CD14-positive monocyte (primary cell): ENCODE results near the gene SCAMP5. TPM values are rescaled to one million over a fixed set of nuclear protein-coding genes. Genes with fewer than 3 reads are reported as not detected.

Source experiments
- DNase-seq, 3 donors: peaks; one replicate each; pipeline ENCODE4 v3.0.0-alpha.2; 2011 to 2022
- H2AFZ ChIP-seq: 2 replicates; pipeline ENCODE4 v1.6.0; 2012; ENCODE audit warnings: mild to moderate bottlenecking, low read depth, low read length, inconsistent platforms; ENCODE audit not compliant: insufficient read depth, poor library complexity, severe bottlenecking
- H3K27ac ChIP-seq, 2 donors: 1 replicate in 1 of 2; 2 replicates in 1 of 2; pipeline ENCODE4 v1.5.1; 2012 to 2013; ENCODE audit warnings: low read length in 2 of 2, control low read depth in 1 of 2, inconsistent platforms in 1 of 2, low read depth in 1 of 2, mild to moderate bottlenecking in 1 of 2
- H3K27me3 ChIP-seq, 2 donors: one replicate each; pipeline versions ENCODE4 v1.6.0 to v1.6.1; 2011 to 2013; ENCODE audit warnings: low read length in 2 of 2; ENCODE audit not compliant: control insufficient read depth in 2 of 2, insufficient read depth in 2 of 2
- H3K36me3 ChIP-seq, 2 donors: replicated peaks in 1 of 2; 1 replicate in 1 of 2; 2 replicates in 1 of 2; pipeline versions ENCODE4 v1.5.1 to v1.6.1; 2012 to 2013; ENCODE audit warnings: low read length in 2 of 2, control low read depth in 1 of 2, inconsistent platforms in 1 of 2, mild to moderate bottlenecking in 1 of 2; ENCODE audit not compliant: insufficient read depth in 2 of 2, control insufficient read depth in 1 of 2
- H3K4me1 ChIP-seq, 2 donors: 1 replicate in 1 of 2; 2 replicates in 1 of 2; pipeline versions ENCODE4 v1.5.1 to v1.6.1; 2012 to 2013; ENCODE audit warnings: low read length in 2 of 2, control low read depth in 1 of 2, inconsistent platforms in 1 of 2, mild to moderate bottlenecking in 1 of 2, moderate library complexity in 1 of 2; ENCODE audit not compliant: insufficient read depth in 2 of 2, control insufficient read depth in 1 of 2
- H3K4me2 ChIP-seq: replicated peaks from 2 replicates; pipeline ENCODE3; 2012; ENCODE audit warnings: low read length, moderate library complexity, mild to moderate bottlenecking; ENCODE audit not compliant: poor library complexity, severe bottlenecking; ENCODE audit errors: extremely low read depth
- H3K4me3 ChIP-seq, 3 experiments: fragments of 200-600 bp in 1 of 3; sonication (generic) in 1 of 3; replicated peaks in 1 of 3; 1 replicate in 2 of 3; 2 replicates in 1 of 3; pipeline ENCODE4 v1.5.1; 2011 to 2013; ENCODE audit warnings: low read length in 3 of 3, mild to moderate bottlenecking in 3 of 3, control low read depth in 2 of 3, low read depth in 2 of 3, inconsistent platforms in 1 of 3, moderate library complexity in 1 of 3
- H3K79me2 ChIP-seq: 2 replicates; pipeline ENCODE4 v1.6.0; 2012; ENCODE audit warnings: mild to moderate bottlenecking, control low read depth, inconsistent platforms, low read length, moderate library complexity; ENCODE audit not compliant: insufficient read depth
- H3K9ac ChIP-seq: 2 replicates; pipeline ENCODE4 v1.6.0; 2017; ENCODE audit warnings: low read length, mild to moderate bottlenecking; ENCODE audit not compliant: insufficient read depth, poor library complexity, severe bottlenecking
- H3K9me3 ChIP-seq, 2 donors: replicated peaks in 1 of 2; 1 replicate in 1 of 2; 2 replicates in 1 of 2; pipeline versions ENCODE4 v1.5.1 to v1.6.1; 2012 to 2013; ENCODE audit warnings: low read length in 2 of 2, control low read depth in 1 of 2; ENCODE audit not compliant: control insufficient read depth in 1 of 2, insufficient read depth in 1 of 2
- H4K20me1 ChIP-seq: 2 replicates; pipeline ENCODE4 v1.6.0; 2012; ENCODE audit warnings: mild to moderate bottlenecking, low read length, control low read depth, moderate library complexity; ENCODE audit not compliant: insufficient read depth
- H3K27ac Mint-ChIP-seq, 7 donors: one replicate each; pipeline ENCODE4 v1.8.0; 2020; ENCODE audit warnings: mild to moderate bottlenecking in 7 of 7, mixed read lengths in 7 of 7, moderate library complexity in 6 of 7, inconsistent platforms in 2 of 7
- H3K27me3 Mint-ChIP-seq, 3 donors: one replicate each; pipeline ENCODE4 v1.8.0; 2021 to 2022; ENCODE audit warnings: low read depth in 3 of 3, mild to moderate bottlenecking in 3 of 3, mixed read lengths in 3 of 3, moderate library complexity in 3 of 3, inconsistent platforms in 1 of 3
- H3K36me3 Mint-ChIP-seq, 2 donors: one replicate each; pipeline ENCODE4 v1.8.0; 2020; ENCODE audit warnings: mixed read lengths in 2 of 2, inconsistent platforms in 1 of 2, mild to moderate bottlenecking in 1 of 2
- H3K4me1 Mint-ChIP-seq: one replicate; pipeline ENCODE4 v1.8.0; 2020; ENCODE audit warnings: mild to moderate bottlenecking, mixed read lengths
- H3K4me3 Mint-ChIP-seq, 2 donors: one replicate each; pipeline ENCODE4 v1.8.0; 2020; ENCODE audit warnings: mild to moderate bottlenecking in 2 of 2, mixed read lengths in 2 of 2, moderate library complexity in 1 of 2
- H3K9me3 Mint-ChIP-seq, 7 donors: one replicate each; pipeline ENCODE4 v1.8.0; 2020 to 2022; ENCODE audit warnings: mixed read lengths in 7 of 7, mild to moderate bottlenecking in 6 of 7, moderate library complexity in 6 of 7, inconsistent platforms in 2 of 7
- CTCF ChIP-seq: fragments of 200-600 bp; IDR thresholded peaks from one replicate; pipeline ENCODE4 v1.8.0; 2022; ENCODE audit warnings: antibody characterized with exemption, mild to moderate bottlenecking
- WGBS: methylation state at CpG from one replicate; pipeline ENCODE4 v1.1.5; 2013; ENCODE audit warnings: missing lambda C conversion rate; ENCODE audit not compliant: insufficient coverage; 5-methylcytosine and 5-hydroxymethylcytosine counted together
- intact Hi-C, 2 donors: fragments of 100-400 bp; cut with micrococcal nuclease; formaldehyde crosslinking; loops; one replicate each; pipeline versions ENCODE4 v1.15.0 to v1.15.1; 2023
- polyA plus RNA-seq, 3 donors: library from polyadenylated mRNA; depleted of rRNA in 1 of 3; unstranded in 2 of 3; stranded (reverse) in 1 of 3; fragments of 300-500 nt in 2 of 3; fragments of >200 nt in 1 of 3; fragmentation: Illumina TruSeq in 2 of 3; gene quantifications; 1 replicate in 2 of 3; 2 replicates in 1 of 3; pipeline ENCODE4 v1.2.3, GENCODE V29; 2012 to 2021

Gene SCAMP5
- polyA plus RNA-seq, 3 donors: 0.08 to 0.32 TPM; not detected in 1

GRCh38 chr15:74955796-74956647 lies 39.3 kb upstream of the SCAMP5 start:
- Histone ChIP-seq H3K27me3 (peaks cover 35 to 46% of the 10 kb centered on the region in 2 donors), H4K20me1 (peaks cover 17% of the 10 kb centered on the region), H3K4me1 (peaks cover 40 to 50% of the 10 kb centered on the region in 2 donors), H3K4me2 (peak overlapping the region; percentile 99), H3K4me3 (peak overlapping the region in 2 of 3 experiments; percentile 33 to 83), H3K27ac (no peak overlapping the region), H3K9me3 (peaks cover 0 to 11% of the 10 kb centered on the region in 2 donors), H2AFZ (peak overlapping the region; percentile 94), H3K36me3 (no peaks in the 10 kb centered on the region), H3K9ac (peak overlapping the region; percentile 49), H3K79me2 (peaks cover 4% of the 10 kb centered on the region)
- peaks cover 0 to 19% (median 8%) of the 10 kb centered on the region in 7 donors for H3K9me3 Mint-ChIP-seq
- H3K27me3 Mint-ChIP-seq: peaks cover 45 to 58% (median 56%) of the 10 kb centered on the region in 3 donors
- peak overlapping the region; percentile 62 to 76 for H3K4me3 Mint-ChIP-seq
- 24% methylated on average over 88 of the region's 88 CpGs for WGBS
- peak; percentile 67 to 77 (median 67) for DNase-seq
- intact Hi-C loops: loop anchor here in 1 of 2 donors (2.0 to 5.0 kb wide), 2 partner anchors 66 to 249 kb away; partner anchors contain the start of gene PPCDC
- H3K4me1 Mint-ChIP-seq: peaks cover 42% of the 10 kb centered on the region
- peaks cover 6 to 8% of the 10 kb centered on the region in 2 donors for H3K36me3 Mint-ChIP-seq
- peak; percentile 55 for TF ChIP-seq CTCF
- no peak overlapping the region for H3K27ac Mint-ChIP-seq

DNA sequence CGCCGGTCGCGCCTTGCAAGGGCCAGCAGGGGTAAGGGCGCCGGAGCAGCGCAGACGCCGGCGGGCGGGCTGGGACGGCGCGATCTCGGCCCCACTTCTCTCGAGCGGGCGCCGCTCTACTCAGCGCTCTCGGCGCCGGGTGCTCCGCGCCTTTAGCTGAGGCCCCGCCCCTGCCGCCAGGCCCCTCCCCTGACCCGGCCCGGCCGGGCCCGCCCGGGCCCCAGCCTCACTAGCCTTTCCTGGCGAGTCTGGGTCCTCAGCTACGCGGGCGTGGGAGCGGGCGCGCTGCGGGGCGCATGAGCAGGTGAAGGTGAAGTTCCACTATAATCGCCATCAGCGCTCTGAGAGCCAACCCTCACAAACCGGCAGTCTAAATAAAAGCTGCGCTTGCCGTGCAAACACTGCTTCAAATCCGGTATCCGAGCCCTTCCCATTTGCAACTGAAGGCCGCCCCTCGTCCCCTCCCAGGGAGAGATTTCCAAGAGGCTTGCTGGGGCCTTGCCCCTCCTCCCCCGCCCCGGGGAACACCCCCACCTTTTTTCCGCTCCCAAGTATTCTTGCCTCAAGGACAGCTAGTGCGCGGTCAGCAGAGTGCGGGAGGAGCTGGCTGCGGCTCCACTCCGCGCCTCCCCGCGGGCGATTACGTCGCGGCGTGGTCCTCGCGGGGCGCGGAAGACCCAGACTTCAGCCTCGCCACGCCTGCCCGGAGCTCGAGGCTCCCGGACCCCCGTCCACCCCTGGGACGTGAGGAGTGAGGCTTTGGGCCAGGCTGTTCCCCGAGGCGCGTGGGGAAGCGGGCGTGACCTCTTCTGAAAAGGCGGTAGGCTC lies 38.5 kb upstream of the SCAMP5 start, which contains the start of gene RPP25:
RPP25 (minus strand) TSS at position 125 of the 828 bp plus-strand sequence. CDS start 189 bp downstream, outside the sequence.
- Histone ChIP-seq H3K4me3 (peak within 1 kb of the TSS; percentile 33 to 83 (median 50)), H3K4me1 (peaks cover 40 to 50% of the 10 kb centered on the region in 2 donors), H3K79me2 (peaks cover 4% of the 10 kb centered on the region), H3K27me3 (peaks cover 41 to 54% of the 10 kb centered on the region in 2 donors), H2AFZ (peak within 1 kb of the TSS; percentile 94), H3K9me3 (peaks cover 0 to 11% of the 10 kb centered on the region in 2 donors), H3K27ac (no peak within 1 kb of the TSS), H4K20me1 (peaks cover 17% of the 10 kb centered on the region), H3K4me2 (peak within 1 kb of the TSS; percentile 99), H3K9ac (peak within 1 kb of the TSS; percentile 49), H3K36me3 (no peaks in the 10 kb centered on the region)
- WGBS: under 1% methylated on average over 81 of the region's 83 CpGs
- Mint-ChIP-seq H3K4me3 (peak within 1 kb of the TSS; percentile 77 to 86), H3K27ac (peak within 1 kb of the TSS in 2 of 7 donors; percentile 35 to 66), H3K9me3 (peaks cover 0 to 19% (median 8%) of the 10 kb centered on the region in 7 donors), H3K4me1 (peaks cover 42% of the 10 kb centered on the region), H3K27me3 (peaks cover 54 to 65% (median 65%) of the 10 kb centered on the region in 3 donors), H3K36me3 (peaks cover 6 to 8% of the 10 kb centered on the region in 2 donors)
- no peak for TF ChIP-seq CTCF
- intact Hi-C loops: loop anchor here in 1 of 2 donors (2.0 to 5.0 kb wide), 2 partner anchors 65 to 248 kb away; partner anchors contain the start of gene PPCDC
- peak; percentile 32 to 62 (median 51) for DNase-seq
